ENCODE results near the gene CDH4. TPM values are rescaled to one million over a fixed set of nuclear protein-coding genes. Genes with fewer than 3 reads are reported as not detected.

The CDH4 gene
- total RNA-seq, 4 donors from 2014 or later: not detected

GRCh38 chr20:61930776-61931475, 678.9 kb downstream of the CDH4 start:
- WGBS, 2 donors (ENCODE audit: low coverage in 1 of 2): 85 to 100% methylated on average over 2 to 24 of the region's 28 CpGs
- H3K27me3 ChIP-seq: no peaks in the 10 kb centered on the region
- H3K36me3 ChIP-seq: no peaks in the 10 kb centered on the region
- DNase-seq: no peak
- TF ChIP-seq POLR2A (IDR thresholded peaks at IDR 0.05): no peak
- TF ChIP-seq EP300 (IDR thresholded peaks at IDR 0.05; ENCODE audit: low read depth): no peak
- TF ChIP-seq, protein P1, sequence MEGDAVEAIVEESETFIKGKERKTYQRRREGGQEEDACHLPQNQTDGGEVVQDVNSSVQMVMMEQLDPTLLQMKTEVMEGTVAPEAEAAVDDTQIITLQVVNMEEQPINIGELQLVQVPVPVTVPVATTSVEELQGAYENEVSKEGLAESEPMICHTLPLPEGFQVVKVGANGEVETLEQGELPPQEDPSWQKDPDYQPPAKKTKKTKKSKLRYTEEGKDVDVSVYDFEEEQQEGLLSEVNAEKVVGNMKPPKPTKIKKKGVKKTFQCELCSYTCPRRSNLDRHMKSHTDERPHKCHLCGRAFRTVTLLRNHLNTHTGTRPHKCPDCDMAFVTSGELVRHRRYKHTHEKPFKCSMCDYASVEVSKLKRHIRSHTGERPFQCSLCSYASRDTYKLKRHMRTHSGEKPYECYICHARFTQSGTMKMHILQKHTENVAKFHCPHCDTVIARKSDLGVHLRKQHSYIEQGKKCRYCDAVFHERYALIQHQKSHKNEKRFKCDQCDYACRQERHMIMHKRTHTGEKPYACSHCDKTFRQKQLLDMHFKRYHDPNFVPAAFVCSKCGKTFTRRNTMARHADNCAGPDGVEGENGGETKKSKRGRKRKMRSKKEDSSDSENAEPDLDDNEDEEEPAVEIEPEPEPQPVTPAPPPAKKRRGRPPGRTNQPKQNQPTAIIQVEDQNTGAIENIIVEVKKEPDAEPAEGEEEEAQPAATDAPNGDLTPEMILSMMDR (IDR thresholded peaks at IDR 0.05): no peak
- no peak for TF ChIP-seq POLR2AphosphoS5 (IDR thresholded peaks at IDR 0.05)
- H3K9me3 ChIP-seq: no peaks in the 10 kb centered on the region
- H3K27ac ChIP-seq: no peak overlapping the region
- intact Hi-C loops (cut with DNase I; ENCODE audit: low total_unique reads) (no loop called here), in situ Hi-C loops (cut with MboI; ENCODE audit: low pct_ligation_motif_present in 1 of 4, low pct_unique_long_range_greater_than_20kb in 1 of 4, low sequenced_read_pairs in 3 of 4) (no loop called here)
- no peak overlapping the region for H3K4me3 ChIP-seq
- no peaks in the 10 kb centered on the region for H3K4me1 ChIP-seq

DNA sequence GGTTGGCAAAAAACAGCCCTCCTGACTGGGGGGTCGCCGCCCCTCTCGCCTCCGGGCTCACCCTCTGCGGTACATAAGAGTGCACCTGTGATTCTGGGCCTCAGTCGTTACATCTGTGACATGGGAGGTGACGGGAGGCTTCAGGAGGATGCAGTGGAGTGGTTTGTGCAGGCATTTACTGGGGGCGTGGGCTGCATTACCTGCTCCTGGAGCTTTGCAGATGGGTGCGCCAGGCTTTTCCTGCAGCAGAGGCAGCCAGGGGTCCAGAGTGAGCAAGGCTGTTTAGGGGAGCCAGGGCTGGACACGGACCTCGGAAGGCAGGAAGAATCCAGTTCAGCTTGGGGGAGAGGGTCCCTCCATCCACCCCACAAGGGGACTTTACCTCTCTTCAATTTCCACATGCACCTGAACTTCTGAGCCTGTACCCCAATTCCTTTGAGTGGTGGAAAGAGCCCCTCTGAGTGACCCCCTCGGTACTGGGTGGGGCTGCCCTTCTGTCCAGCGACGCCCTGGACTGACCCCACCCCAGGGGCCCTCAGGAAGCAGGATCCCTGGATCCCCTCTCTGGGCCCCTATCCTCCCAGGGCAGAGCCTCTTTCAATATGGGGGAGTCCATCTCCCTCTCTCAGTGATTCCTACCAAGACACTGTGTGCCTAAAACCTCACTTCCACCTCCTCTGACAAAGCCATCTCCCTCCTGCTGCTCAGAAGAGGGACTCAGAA, 679.6 kb downstream of the CDH4 start:
- no peak for DNase-seq
- no peaks in the 10 kb centered on the region for H3K4me1 ChIP-seq
- no peak for TF ChIP-seq POLR2A (IDR thresholded peaks at IDR 0.05)
- TF ChIP-seq, protein P1 (IDR thresholded peaks at IDR 0.05): no peak
- no peak for TF ChIP-seq EP300 (IDR thresholded peaks at IDR 0.05; ENCODE audit: low read depth)
- no peak for TF ChIP-seq POLR2AphosphoS5 (IDR thresholded peaks at IDR 0.05)
- H3K27ac ChIP-seq: no peak overlapping the region
- no peaks in the 10 kb centered on the region for H3K27me3 ChIP-seq
- in situ Hi-C loops (cut with MboI; ENCODE audit: low pct_ligation_motif_present in 1 of 4, low pct_unique_long_range_greater_than_20kb in 1 of 4, low sequenced_read_pairs in 3 of 4) (no loop called here), intact Hi-C loops (cut with DNase I; ENCODE audit: low total_unique reads) (no loop called here)
- H3K9me3 ChIP-seq: no peaks in the 10 kb centered on the region
- no peak overlapping the region for H3K4me3 ChIP-seq
- 77 to 90% methylated on average over 2 to 14 of the region's 14 CpGs for WGBS, 2 donors (ENCODE audit: low coverage in 1 of 2)
- no peaks in the 10 kb centered on the region for H3K36me3 ChIP-seq

GRCh38 chr20:61932199-61932592, 680.1 kb downstream of the CDH4 start:
- no peaks in the 10 kb centered on the region for H3K9me3 ChIP-seq
- no peaks in the 10 kb centered on the region for H3K36me3 ChIP-seq
- H3K27ac ChIP-seq: no peak overlapping the region
- in situ Hi-C loops (cut with MboI; ENCODE audit: low pct_ligation_motif_present in 1 of 4, low pct_unique_long_range_greater_than_20kb in 1 of 4, low sequenced_read_pairs in 3 of 4): no loop called here
- TF ChIP-seq POLR2A (IDR thresholded peaks at IDR 0.05) (no peak), EP300 (IDR thresholded peaks at IDR 0.05; ENCODE audit: low read depth) (no peak), POLR2AphosphoS5 (IDR thresholded peaks at IDR 0.05) (no peak)
- TF ChIP-seq, protein P1 (IDR thresholded peaks at IDR 0.05): no peak
- no peaks in the 10 kb centered on the region for H3K4me1 ChIP-seq
- H3K4me3 ChIP-seq: no peak overlapping the region
- WGBS, 2 donors (ENCODE audit: low coverage in 1 of 2): 77 to 79% methylated on average over 5 to 9 of the region's 9 CpGs
- no peak for DNase-seq
- intact Hi-C loops (cut with DNase I; ENCODE audit: low total_unique reads): no loop called here
- H3K27me3 ChIP-seq: peaks cover 4% of the 10 kb centered on the region

DNA sequence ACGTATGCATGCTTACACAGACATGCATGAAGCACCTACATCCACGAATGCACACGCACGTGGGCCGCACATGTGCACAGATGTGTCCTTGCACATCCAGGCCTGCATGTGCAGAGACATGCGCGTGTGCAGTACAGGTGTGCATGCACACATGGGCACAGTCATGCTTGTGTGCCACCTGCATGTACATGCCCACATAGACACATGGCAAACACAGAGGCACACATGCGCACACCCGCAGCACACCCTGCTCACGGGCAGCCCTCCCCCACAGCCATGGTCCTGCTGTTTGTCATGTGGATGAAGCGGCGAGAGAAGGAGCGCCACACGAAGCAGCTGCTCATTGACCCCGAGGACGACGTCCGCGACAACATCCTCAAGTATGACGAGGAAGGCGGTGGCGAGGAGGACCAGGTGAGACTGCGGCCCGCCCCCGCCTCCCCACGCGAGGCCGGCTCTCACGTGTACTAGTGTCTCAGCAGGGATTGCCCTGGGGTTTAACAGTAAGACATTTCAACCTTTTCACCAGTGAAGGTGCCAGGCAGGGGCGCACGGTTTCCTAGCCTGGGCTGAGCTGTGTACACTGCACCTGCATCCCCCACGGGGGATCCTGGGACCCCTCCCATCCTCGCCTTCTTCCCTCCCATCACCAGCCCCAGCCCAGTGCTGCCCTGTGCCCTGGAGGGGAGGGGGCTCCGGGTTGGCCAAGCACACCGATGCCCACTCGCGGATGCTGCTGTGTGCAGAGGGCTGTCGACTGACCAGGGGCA, 680.8 kb downstream of the CDH4 start:
- 85% methylated on average over 38 of the region's 38 CpGs; no CpG with 5 or more reads in 1 of the 2 donors for WGBS, 2 donors (ENCODE audit: low coverage in 1 of 2)
- in situ Hi-C loops (cut with MboI; ENCODE audit: low pct_ligation_motif_present in 1 of 4, low pct_unique_long_range_greater_than_20kb in 1 of 4, low sequenced_read_pairs in 3 of 4): no loop called here
- DNase-seq: no peak

More for the DNA sequence above, 680.8 kb downstream of the CDH4 start:
- no peak for TF ChIP-seq POLR2AphosphoS5 (IDR thresholded peaks at IDR 0.05)
- TF ChIP-seq EP300 (IDR thresholded peaks at IDR 0.05; ENCODE audit: low read depth): no peak
- TF ChIP-seq POLR2A (IDR thresholded peaks at IDR 0.05): no peak
- TF ChIP-seq, protein P1 (IDR thresholded peaks at IDR 0.05): no peak
- Histone ChIP-seq H3K4me1 (no peaks in the 10 kb centered on the region), H3K36me3 (no peaks in the 10 kb centered on the region), H3K27me3 (peaks cover 6% of the 10 kb centered on the region), H3K9me3 (no peaks in the 10 kb centered on the region), H3K4me3 (no peak overlapping the region), H3K27ac (no peak overlapping the region)
- intact Hi-C loops (cut with DNase I; ENCODE audit: low total_unique reads): no loop called here
